Nephron progenitor cell (in vitro differentiated cells): Measurements from ENCODE around the gene KCNA10.

Experiments
- DNase-seq: peaks from one replicate; pipeline ENCODE4 v3.0.0; 2021
- H3K27ac Mint-ChIP-seq: 2 replicates; pipeline ENCODE4 v1.8.0; 2021; ENCODE audit warnings: mild to moderate bottlenecking, moderate library complexity, mixed read lengths
- H3K27me3 Mint-ChIP-seq: 2 replicates; pipeline ENCODE4 v1.8.0; 2021; ENCODE audit warnings: mild to moderate bottlenecking, low read depth, mixed read lengths; ENCODE audit not compliant: poor library complexity
- H3K36me3 Mint-ChIP-seq: 2 replicates; pipeline ENCODE4 v1.8.0; 2021; ENCODE audit warnings: low read depth, mixed read lengths
- H3K4me1 Mint-ChIP-seq: 2 replicates; pipeline ENCODE4 v1.8.0; 2021; ENCODE audit warnings: mixed read lengths
- H3K4me3 Mint-ChIP-seq: 2 replicates; pipeline ENCODE4 v1.8.0; 2021; ENCODE audit warnings: mild to moderate bottlenecking, moderate library complexity, mixed read lengths
- H3K9me3 Mint-ChIP-seq: 2 replicates; pipeline ENCODE4 v1.8.0; 2021; ENCODE audit warnings: mild to moderate bottlenecking, moderate library complexity, mixed read lengths
- TF ChIP-seq, protein P1 (sequence below): fragments of 200-600 bp; sonication (generic); IDR thresholded peaks from 2 replicates; pipeline ENCODE4 v1.5.0; 2021; ENCODE audit warnings: antibody characterized with exemption

The KCNA10 gene

DNA sequence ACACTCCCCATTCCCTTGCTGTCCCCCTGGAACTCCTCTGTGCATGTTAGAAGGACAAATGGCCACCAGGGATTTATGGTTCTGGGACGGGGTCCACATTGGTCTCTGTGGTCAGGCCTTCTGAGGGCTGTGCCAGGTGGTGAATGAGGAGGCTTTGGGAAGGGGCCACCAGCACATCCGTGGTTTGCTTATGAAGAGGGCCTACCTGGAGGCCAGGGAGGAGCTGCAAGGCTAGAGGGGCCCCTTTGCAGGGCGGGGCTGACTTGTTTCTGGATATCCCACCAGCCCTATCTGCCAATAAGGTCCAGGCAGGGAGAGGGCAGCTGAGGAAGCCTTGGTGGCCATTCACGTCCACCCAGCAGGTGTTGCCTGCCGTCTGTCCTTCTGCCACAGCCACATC, 24.9 kb downstream of the KCNA10 start:
- Mint-ChIP-seq H3K36me3 (no peaks in the 10 kb centered on the region), H3K4me1 (peaks cover 10% of the 10 kb centered on the region), H3K27ac (no peak overlapping the region), H3K9me3 (no peaks in the 10 kb centered on the region), H3K27me3 (peaks cover 12% of the 10 kb centered on the region), H3K4me3 (no peak overlapping the region)
- DNase-seq: no peak
- TF ChIP-seq, protein P1, sequence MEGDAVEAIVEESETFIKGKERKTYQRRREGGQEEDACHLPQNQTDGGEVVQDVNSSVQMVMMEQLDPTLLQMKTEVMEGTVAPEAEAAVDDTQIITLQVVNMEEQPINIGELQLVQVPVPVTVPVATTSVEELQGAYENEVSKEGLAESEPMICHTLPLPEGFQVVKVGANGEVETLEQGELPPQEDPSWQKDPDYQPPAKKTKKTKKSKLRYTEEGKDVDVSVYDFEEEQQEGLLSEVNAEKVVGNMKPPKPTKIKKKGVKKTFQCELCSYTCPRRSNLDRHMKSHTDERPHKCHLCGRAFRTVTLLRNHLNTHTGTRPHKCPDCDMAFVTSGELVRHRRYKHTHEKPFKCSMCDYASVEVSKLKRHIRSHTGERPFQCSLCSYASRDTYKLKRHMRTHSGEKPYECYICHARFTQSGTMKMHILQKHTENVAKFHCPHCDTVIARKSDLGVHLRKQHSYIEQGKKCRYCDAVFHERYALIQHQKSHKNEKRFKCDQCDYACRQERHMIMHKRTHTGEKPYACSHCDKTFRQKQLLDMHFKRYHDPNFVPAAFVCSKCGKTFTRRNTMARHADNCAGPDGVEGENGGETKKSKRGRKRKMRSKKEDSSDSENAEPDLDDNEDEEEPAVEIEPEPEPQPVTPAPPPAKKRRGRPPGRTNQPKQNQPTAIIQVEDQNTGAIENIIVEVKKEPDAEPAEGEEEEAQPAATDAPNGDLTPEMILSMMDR: no peak

DNA sequence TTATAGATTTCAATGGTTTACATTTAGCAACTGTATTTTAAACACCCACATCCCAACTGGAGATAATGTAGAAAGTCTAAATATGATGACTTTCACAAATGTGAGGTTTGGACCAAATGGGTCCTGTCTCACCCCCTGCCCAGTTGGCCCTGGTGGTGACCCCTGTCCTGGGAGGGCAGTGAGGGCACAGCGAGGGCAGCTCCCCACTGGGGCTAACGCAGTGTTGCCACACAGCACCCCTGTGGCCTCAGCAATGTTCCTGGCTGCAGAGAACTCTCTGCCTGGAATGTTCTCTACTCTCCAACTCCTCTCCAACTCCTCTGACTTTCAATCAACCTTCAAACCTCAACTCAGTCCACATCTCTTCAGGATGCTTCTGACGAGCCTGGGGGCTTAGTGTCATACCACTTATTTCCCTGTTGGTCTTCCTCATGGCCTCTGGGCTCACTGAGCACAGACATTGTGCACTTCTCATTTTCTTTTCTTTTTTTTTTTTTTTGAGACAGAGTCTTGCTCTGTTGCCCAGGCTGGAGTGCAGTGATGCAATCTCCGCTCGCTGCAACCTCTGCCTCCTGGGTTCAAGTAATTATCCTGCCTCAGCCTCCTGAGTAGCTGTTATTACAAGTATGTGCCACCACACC, 25.8 kb downstream of the KCNA10 start:
- no peak overlapping the region for H3K4me3 Mint-ChIP-seq
- H3K36me3 Mint-ChIP-seq: no peaks in the 10 kb centered on the region
- H3K27ac Mint-ChIP-seq: no peak overlapping the region
- H3K27me3 Mint-ChIP-seq: peaks cover 12% of the 10 kb centered on the region
- H3K4me1 Mint-ChIP-seq: peaks cover 10% of the 10 kb centered on the region
- H3K9me3 Mint-ChIP-seq: no peaks in the 10 kb centered on the region
- no peak for DNase-seq
- TF ChIP-seq, protein P1: no peak

DNA sequence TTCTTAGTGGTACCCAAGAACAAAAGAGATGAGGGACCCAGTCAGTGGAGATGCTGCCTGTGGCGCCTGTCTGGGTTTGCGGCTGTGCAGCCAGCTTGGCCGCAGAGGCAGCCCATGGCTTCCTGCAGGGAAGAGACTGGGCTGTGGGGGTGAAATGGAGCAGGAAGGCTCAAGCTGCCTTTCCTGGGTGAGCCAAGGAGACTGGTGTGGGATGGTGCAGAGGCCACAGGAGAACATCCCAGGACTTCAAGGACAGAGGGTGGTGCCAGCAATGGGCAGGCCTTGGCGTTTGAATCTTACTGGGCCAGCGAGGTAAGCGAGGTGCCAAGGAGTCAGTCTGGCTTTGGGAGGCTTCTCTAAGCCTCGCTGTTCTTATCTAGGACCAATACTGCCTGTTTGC, 26.4 kb downstream of the KCNA10 start:
- no peak overlapping the region for H3K27ac Mint-ChIP-seq

DNA sequence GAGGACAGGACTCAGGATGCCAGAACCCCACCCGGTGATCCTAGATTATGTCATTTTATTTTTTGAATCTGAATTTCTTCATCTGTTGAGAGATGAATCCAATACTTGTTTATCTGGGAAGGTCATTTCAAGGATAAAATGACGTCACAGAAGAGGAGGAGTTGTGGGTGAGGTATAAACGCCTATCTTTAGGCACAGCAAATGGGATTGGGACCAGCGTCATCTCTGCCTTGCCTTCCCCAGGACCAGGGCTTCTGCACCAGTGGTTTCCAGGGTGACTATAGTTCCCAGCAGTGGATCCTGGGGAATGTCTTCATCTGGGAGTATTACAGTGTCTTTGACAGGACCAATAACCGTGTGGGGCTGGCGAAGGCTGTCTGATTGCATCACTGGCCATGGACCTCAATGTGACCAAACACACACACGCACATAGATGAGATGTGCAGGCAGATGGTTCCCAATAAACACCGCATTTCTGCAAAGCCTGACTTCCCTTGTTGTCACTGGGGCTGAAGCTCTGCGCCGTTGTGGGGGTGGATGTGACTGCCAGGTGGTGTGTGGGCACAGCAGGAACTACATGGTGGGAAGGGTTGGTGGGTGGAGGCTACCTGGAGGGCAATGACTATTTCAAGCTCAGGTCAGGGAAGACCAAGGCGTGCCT, 28.1 kb downstream of the KCNA10 start:
- H3K9me3 Mint-ChIP-seq: no peaks in the 10 kb centered on the region
- H3K36me3 Mint-ChIP-seq: no peaks in the 10 kb centered on the region
- H3K4me1 Mint-ChIP-seq: peaks cover 16% of the 10 kb centered on the region
- DNase-seq: no peak
- H3K27me3 Mint-ChIP-seq: peaks cover 28% of the 10 kb centered on the region
- no peak overlapping the region for H3K4me3 Mint-ChIP-seq
- TF ChIP-seq, protein P1: no peak
- H3K27ac Mint-ChIP-seq: no peak overlapping the region

More for the DNA sequence above, 26.4 kb downstream of the KCNA10 start:
- H3K36me3 Mint-ChIP-seq: no peaks in the 10 kb centered on the region
- DNase-seq: no peak
- no peak overlapping the region for H3K4me3 Mint-ChIP-seq
- TF ChIP-seq, protein P1: no peak
- H3K4me1 Mint-ChIP-seq: peaks cover 14% of the 10 kb centered on the region
- peaks cover 16% of the 10 kb centered on the region for H3K27me3 Mint-ChIP-seq
- H3K9me3 Mint-ChIP-seq: no peaks in the 10 kb centered on the region

DNA sequence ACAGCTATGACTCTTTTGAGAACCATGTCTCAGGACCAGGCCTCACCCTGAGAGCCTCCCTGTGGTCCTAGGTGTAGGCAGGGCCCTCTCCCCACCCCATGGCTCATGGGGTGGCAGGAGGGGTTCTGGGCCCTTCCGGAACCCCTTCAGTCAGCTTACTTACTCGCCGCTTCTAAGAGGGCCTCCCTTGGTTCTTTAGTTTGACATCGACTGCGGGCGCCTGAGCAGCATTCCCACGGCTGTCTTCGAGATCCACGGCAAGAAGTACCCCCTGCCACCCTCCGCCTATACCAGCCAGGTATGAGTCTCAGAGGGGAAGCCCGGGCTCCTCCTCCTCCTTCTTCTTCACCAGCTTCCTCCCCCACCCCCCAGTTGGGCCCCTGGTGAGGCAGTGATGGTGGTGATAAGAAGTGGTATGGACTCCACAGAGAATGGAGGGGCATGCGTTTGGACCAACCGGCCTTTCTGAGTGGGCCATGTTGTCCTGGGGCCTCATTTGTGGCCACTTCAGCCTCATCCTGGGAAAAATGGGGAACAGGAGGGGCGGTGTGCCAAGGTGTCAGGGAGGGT, 28.9 kb downstream of the KCNA10 start:
- Mint-ChIP-seq H3K4me3 (no peak overlapping the region), H3K4me1 (peaks cover 15% of the 10 kb centered on the region), H3K27me3 (peaks cover 34% of the 10 kb centered on the region), H3K36me3 (no peaks in the 10 kb centered on the region), H3K9me3 (no peaks in the 10 kb centered on the region), H3K27ac (no peak overlapping the region)
- no peak for DNase-seq
- TF ChIP-seq, protein P1: no peak
